GM12873 (cell line): ENCODE results near the gene SUPT20H.

Experiments
- TF ChIP-seq, protein P1 (sequence below): IDR thresholded peaks from 2 replicates; pipeline ENCODE4 v1.5.1; 2012; ENCODE audit warnings: low read depth, mild to moderate bottlenecking, moderate library complexity, low read length, control low read depth; ENCODE audit not compliant: insufficient read depth; ENCODE audit errors: missing control alignments

SUPT20H gene

DNA sequence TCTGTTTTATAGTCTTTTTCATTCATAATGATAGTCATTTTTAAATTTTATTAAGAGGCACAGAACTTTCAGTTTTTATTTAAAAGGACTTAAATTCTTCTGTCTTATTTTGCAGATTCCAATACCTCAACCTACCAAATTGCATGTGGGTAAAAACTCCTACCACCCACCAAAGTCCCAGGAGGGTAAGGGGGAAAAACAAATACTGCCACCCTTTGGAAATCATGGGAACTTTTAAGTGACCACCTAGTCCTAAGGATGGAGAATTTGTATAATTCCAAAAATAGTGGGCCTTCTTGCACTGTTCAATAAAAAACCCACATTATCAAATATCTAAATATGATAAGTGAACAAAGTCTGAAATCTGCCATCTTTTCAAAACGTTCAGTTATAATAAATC, 9.7 kb downstream of the SUPT20H start:
- TF ChIP-seq, protein P1, sequence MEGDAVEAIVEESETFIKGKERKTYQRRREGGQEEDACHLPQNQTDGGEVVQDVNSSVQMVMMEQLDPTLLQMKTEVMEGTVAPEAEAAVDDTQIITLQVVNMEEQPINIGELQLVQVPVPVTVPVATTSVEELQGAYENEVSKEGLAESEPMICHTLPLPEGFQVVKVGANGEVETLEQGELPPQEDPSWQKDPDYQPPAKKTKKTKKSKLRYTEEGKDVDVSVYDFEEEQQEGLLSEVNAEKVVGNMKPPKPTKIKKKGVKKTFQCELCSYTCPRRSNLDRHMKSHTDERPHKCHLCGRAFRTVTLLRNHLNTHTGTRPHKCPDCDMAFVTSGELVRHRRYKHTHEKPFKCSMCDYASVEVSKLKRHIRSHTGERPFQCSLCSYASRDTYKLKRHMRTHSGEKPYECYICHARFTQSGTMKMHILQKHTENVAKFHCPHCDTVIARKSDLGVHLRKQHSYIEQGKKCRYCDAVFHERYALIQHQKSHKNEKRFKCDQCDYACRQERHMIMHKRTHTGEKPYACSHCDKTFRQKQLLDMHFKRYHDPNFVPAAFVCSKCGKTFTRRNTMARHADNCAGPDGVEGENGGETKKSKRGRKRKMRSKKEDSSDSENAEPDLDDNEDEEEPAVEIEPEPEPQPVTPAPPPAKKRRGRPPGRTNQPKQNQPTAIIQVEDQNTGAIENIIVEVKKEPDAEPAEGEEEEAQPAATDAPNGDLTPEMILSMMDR, result no peak

DNA sequence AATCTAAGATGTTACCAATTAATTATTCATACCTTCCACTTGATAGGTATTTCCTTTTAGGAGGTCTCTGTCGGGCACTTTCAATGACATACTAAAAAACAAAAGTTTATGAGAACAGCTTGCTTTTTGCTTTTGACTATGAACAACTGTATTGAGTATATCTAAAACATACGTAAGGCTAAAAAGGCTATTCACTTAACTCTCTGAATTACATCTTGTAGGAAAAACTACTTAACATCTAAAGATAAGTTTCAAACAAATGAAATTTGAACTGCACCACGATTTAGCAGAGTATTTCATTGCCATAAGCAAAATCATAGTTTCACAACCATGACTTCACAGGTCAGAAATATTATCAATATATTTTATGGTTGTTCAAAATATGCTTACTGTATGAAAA, 11.6 kb downstream of the SUPT20H start:
- TF ChIP-seq, protein P1, result no peak

DNA sequence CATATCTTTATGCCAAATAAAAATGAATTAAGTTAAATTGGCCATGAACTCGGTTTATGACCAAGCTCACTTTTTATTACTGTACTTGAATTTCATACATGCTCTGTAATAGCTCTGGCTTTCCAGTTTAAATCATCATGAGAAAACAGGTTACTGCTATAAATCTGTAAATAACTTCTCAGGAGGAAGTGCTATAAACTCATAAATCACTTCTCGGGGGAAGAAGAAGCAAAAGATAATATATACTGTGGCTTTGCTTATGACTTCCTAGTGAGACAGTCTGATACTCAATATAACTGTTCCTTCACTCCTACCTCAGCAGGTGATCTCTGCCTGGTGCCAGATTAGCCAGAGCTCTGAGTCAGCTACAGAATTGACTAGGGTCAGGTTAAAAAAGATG, 12.5 kb downstream of the SUPT20H start:
- TF ChIP-seq, protein P1, result no peak

DNA sequence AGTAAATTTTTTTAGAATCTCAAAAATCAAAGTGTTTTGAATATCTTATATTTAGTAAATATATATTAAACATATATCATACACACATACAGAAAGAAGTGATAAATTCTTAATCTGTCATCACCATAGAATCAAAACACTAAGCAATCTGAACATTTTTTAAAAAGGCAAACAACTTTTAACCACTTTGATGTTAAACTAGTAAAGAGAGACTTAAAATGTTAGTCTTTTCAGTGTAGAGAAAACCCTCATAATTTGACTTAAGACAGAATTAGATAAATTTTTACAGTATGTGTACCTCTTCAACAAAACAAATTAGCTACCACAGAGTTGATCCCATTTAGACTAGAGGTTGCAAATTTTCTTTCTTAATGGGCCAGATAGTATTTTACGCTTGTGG, 13.4 kb downstream of the SUPT20H start:
- TF ChIP-seq, protein P1, result no peak

DNA sequence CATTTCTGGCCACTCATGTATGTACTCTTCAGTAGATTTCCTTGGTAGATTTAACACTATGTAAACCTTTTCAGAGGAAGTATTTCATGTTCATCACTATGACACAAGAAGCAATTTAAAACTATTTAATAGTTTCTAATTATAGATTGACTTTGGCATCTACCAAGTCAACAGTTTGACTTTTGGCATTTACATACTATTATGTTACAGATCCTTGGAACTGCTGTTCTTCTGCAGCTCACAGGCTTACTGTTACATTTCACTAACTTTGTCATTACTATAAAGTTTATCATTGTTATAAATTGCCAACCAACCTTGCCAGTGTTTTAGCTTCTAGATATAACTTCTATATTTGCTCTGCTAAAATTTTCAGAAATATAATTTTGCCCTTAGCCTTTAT, 18.7 kb downstream of the SUPT20H start:
- TF ChIP-seq, protein P1, result no peak

DNA sequence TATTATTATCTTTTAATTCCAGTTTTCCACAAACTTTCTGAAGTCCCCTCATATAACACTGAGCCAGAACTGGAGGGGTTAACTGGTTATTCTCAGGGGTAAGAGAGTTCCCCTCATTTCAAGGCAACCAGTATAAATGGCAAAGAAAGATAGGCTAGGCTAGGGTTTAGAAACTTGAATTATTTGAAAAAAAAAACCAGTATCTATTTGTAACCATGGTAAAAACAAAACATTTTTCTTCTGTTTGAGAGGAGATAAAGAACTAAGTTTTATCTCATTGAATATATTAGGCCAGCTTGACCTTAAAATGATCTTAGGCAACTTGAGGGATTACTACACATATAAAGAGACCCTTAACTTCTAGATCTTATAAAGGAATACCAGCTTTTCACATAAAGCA, 19.6 kb downstream of the SUPT20H start:
- TF ChIP-seq, protein P1, result no peak

DNA sequence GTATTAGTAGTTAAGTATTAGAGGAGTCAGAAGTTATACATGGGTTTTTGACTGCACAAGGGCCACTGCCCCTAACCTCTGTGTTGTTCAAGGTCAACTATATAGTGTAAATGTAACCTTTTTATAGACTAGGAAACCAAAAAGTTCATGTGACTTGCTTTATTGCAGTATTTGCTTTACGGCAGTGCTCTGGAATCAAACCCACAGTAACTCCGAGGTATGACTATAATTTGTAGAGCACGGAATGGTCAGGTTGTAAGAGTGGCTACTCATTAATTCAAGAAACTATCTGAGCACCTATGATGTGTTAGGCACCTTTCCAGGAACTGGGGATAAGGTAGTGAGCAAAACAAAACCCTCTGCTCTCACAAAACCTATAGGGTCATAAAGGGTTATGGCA, 22.2 kb downstream of the SUPT20H start:
- TF ChIP-seq, protein P1, result no peak
